Gastrocnemius medialis (tissue), 4 donors: Measurements from ENCODE around the gene CABP7. TPM values are rescaled to one million over a fixed set of nuclear protein-coding genes. Genes with fewer than 3 reads are reported as not detected.

ENCODE experiments used
- ATAC-seq, 2 donors: fragments of 150-250 bp; one replicate each; pipeline ENCODE4 v1.9.1; 2016
- DNase-seq, 2 donors: peaks; one replicate each; pipeline ENCODE4 v3.0.0-alpha.2; 2019
- H3K27ac ChIP-seq, 4 donors: fragments of 200-600 bp; sonication (generic); 1 replicate in 1 of 4; 2 replicates in 3 of 4; pipeline ENCODE4 v1.5.1; 2016 to 2018; ENCODE audit warnings: mild to moderate bottlenecking in 2 of 4, moderate library complexity in 1 of 4
- H3K27me3 ChIP-seq, 3 donors: fragments of 200-600 bp; sonication (generic) in 2 of 3; 1 replicate in 1 of 3; 2 replicates in 2 of 3; pipeline versions ENCODE4 v1.5.1 to v1.6.0; 2016 to 2019; ENCODE audit warnings: mild to moderate bottlenecking in 1 of 3, moderate library complexity in 1 of 3
- H3K36me3 ChIP-seq, 2 donors: fragments of 200-600 bp; sonication (generic) in 1 of 2; one replicate each; pipeline ENCODE4 v1.5.1; 2017 to 2018
- H3K4me1 ChIP-seq, 2 donors: fragments of 200-600 bp; sonication (generic) in 1 of 2; one replicate each; pipeline ENCODE4 v1.5.1; 2016 to 2017; ENCODE audit warnings: mild to moderate bottlenecking in 2 of 2
- H3K4me3 ChIP-seq, 4 donors: fragments of 200-600 bp; sonication (generic) in 3 of 4; 1 replicate in 1 of 4; 2 replicates in 3 of 4; pipeline ENCODE4 v1.5.1; 2016 to 2019; ENCODE audit warnings: mild to moderate bottlenecking in 2 of 4
- H3K9me3 ChIP-seq, 3 donors: fragments of 200-600 bp; sonication (generic) in 2 of 3; 1 replicate in 1 of 3; 2 replicates in 2 of 3; pipeline ENCODE4 v1.5.1; 2016 to 2019
- POLR2A ChIP-seq, 2 donors: fragments of 450-650 bp; IDR thresholded peaks; one replicate each; pipeline ENCODE4 v1.6.1; 2017; ENCODE audit warnings: antibody characterized with exemption in 2 of 2, mild to moderate bottlenecking in 2 of 2, moderate library complexity in 2 of 2
- in situ Hi-C, 4 donors: fragments of 200-750 bp; cut with MboI; loops; one replicate each; pipeline versions ENCODE4 v1.15.0 to v1.8.0; 2017; ENCODE audit warnings: low sequenced_read_pairs in 4 of 4
- intact Hi-C: fragments of 100-400 bp; cut with DNase I; formaldehyde crosslinking; loops from one replicate; pipeline ENCODE4 v1.15.1; 2023; ENCODE audit warnings: low total_unique reads
- total RNA-seq, 4 donors: library from RNA; depleted of rRNA; stranded (reverse); fragments of >200 nt; gene quantifications; one replicate each; pipeline versions ENCODE4 v1.1.0 to v1.2.3, GENCODE V29; 2016
- TF ChIP-seq, protein P1 (sequence below), 5 experiments: fragments of 450-650 bp in 3 of 5; fragments of 200-600 bp in 2 of 5; sonication (generic) in 2 of 5; IDR thresholded peaks in 4 of 5; conservative IDR thresholded peaks in 1 of 5; 1 replicate in 4 of 5; 2 replicates in 1 of 5; pipeline ENCODE4 v1.5.1; 2016 to 2019; ENCODE audit warnings: antibody characterized with exemption in 5 of 5, mild to moderate bottlenecking in 3 of 5, moderate library complexity in 3 of 5

Gene CABP7
- total RNA-seq, 4 donors from 2014 or later: not detected

GRCh38 chr22:29700206-29700899 lies 19.4 kb upstream of the CABP7 start:
- H3K9me3 ChIP-seq: no peaks in the 10 kb centered on the region
- H3K27me3 ChIP-seq: no peaks in the 10 kb centered on the region
- no peak for ATAC-seq
- TF ChIP-seq POLR2A (IDR thresholded peaks at IDR 0.05): no peak
- TF ChIP-seq, protein P1, sequence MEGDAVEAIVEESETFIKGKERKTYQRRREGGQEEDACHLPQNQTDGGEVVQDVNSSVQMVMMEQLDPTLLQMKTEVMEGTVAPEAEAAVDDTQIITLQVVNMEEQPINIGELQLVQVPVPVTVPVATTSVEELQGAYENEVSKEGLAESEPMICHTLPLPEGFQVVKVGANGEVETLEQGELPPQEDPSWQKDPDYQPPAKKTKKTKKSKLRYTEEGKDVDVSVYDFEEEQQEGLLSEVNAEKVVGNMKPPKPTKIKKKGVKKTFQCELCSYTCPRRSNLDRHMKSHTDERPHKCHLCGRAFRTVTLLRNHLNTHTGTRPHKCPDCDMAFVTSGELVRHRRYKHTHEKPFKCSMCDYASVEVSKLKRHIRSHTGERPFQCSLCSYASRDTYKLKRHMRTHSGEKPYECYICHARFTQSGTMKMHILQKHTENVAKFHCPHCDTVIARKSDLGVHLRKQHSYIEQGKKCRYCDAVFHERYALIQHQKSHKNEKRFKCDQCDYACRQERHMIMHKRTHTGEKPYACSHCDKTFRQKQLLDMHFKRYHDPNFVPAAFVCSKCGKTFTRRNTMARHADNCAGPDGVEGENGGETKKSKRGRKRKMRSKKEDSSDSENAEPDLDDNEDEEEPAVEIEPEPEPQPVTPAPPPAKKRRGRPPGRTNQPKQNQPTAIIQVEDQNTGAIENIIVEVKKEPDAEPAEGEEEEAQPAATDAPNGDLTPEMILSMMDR (IDR thresholded peaks at IDR 0.05 in 4 of 5, conservative IDR thresholded peaks at IDR 0.05 in 1 of 5): no peak
- intact Hi-C loops: no loop called here
- DNase-seq: no peak
- H3K4me3 ChIP-seq: no peak overlapping the region
- H3K36me3 ChIP-seq: no peaks in the 10 kb centered on the region
- H3K27ac ChIP-seq: no peak overlapping the region
- in situ Hi-C loops: no loop called here
- peaks cover 15 to 17% of the 10 kb centered on the region in 2 donors for H3K4me1 ChIP-seq

- Histone ChIP-seq H3K27me3 (no peaks in the 10 kb centered on the region), H3K36me3 (no peaks in the 10 kb centered on the region), H3K4me1 (peaks cover 14 to 15% of the 10 kb centered on the region in 2 donors), H3K27ac (no peak overlapping the region), H3K9me3 (no peaks in the 10 kb centered on the region), H3K4me3 (no peak overlapping the region)
- ATAC-seq: no peak
- in situ Hi-C loops: no loop called here
- TF ChIP-seq, protein P1 (IDR thresholded peaks at IDR 0.05 in 4 of 5, conservative IDR thresholded peaks at IDR 0.05 in 1 of 5): no peak
- no peak for TF ChIP-seq POLR2A (IDR thresholded peaks at IDR 0.05)
- DNase-seq: no peak
- intact Hi-C loops: no loop called here
These were observed 19.0 kb upstream of the CABP7 start for GRCh38 chr22:29700900-29701154.

- Histone ChIP-seq H3K27me3 (no peaks in the 10 kb centered on the region), H3K36me3 (no peaks in the 10 kb centered on the region), H3K4me3 (no peak overlapping the region), H3K9me3 (no peaks in the 10 kb centered on the region), H3K4me1 (peaks cover 14 to 15% of the 10 kb centered on the region in 2 donors), H3K27ac (no peak overlapping the region)
- in situ Hi-C loops (no loop called here), intact Hi-C loops (no loop called here)
- DNase-seq: no peak
- no peak for TF ChIP-seq POLR2A (IDR thresholded peaks at IDR 0.05)
- TF ChIP-seq, protein P1 (IDR thresholded peaks at IDR 0.05 in 4 of 5, conservative IDR thresholded peaks at IDR 0.05 in 1 of 5): no peak
- no peak for ATAC-seq
These were observed 18.4 kb upstream of the CABP7 start for GRCh38 chr22:29701155-29701999.

DNA sequence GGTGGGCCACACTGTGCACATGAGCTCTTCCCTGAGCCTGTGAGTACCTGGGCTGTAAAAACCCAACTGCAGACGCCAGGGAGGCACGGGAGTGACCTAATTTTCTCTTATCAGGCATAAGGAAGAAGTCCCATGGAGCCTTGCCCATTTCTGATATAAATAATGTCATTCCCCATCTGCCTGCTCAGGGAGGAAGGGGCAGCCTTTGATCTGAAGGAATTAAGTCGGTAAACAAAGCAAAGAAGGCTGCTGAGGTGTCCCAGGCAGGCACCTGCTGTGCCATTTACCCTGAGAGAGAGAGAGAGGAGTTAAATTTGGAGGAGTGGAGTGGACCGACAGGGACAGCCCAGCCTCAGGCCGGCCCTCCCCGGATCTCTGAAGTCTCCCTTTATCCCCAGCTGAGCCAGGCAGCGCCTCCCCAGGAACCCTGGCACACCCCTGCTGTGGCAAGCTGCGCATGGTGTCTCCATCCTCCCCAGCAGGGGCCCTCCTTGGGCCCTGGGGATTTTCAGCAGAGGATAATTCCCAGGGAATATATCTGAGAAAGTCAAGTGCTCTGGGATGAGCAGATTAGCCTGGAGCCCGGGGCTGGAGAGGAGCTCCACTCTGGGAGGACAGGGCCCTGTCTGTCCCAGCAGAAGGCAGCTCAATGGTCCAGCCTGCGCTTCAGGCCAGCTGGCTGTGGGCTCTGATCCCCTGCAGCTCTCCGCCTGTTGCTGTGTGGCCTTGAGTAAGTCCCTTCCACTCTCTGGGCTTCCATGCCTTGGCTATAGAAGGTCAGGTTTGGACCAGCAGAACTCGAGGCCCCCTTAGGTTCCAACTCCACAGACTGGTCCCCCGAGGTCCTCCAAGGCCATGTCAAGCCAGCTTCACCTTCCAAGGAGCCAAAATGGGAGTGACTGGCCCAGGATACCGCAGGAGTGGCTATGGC lies 17.5 kb upstream of the CABP7 start:
- Histone ChIP-seq H3K4me1 (peaks cover 14 to 15% of the 10 kb centered on the region in 2 donors), H3K4me3 (no peak overlapping the region), H3K36me3 (no peaks in the 10 kb centered on the region), H3K9me3 (no peaks in the 10 kb centered on the region), H3K27me3 (no peaks in the 10 kb centered on the region), H3K27ac (peak overlapping the region in 1 of 4 donors; percentile 5)
- intact Hi-C loops: no loop called here
- ATAC-seq: peak in 1 of 2 donors; percentile 41
- in situ Hi-C loops: no loop called here
- no peak for DNase-seq
- TF ChIP-seq, protein P1 (IDR thresholded peaks at IDR 0.05 in 4 of 5, conservative IDR thresholded peaks at IDR 0.05 in 1 of 5): no peak
- no peak for TF ChIP-seq POLR2A (IDR thresholded peaks at IDR 0.05)
